GM23248 (cell line): ENCODE data around the gene BSPRY. TPM values are rescaled to one million over a fixed set of nuclear protein-coding genes. Genes with fewer than 3 reads are reported as not detected.
A peak's percentile ranks its signal among the peaks of the same experiment; 100 is the strongest.

Experiments used
- DNase-seq: peaks from one replicate; pipeline ENCODE4 v3.0.0-alpha.2; 2015
- H2AFZ ChIP-seq: fragments of 200-600 bp; sonication (generic); 2 replicates; pipeline ENCODE4 v1.6.1; 2016; ENCODE audit warnings: antibody characterized with exemption
- H3F3A ChIP-seq: fragments of 200-600 bp; sonication (generic); 2 replicates; pipeline ENCODE4 v1.6.1; 2016; ENCODE audit warnings: mild to moderate bottlenecking, antibody characterized with exemption, mixed run types; ENCODE audit not compliant: insufficient read depth
- H3K27ac ChIP-seq: fragments of 200-600 bp; sonication (generic); 2 replicates; pipeline ENCODE4 v1.5.1; 2016; ENCODE audit warnings: mild to moderate bottlenecking
- H3K27me3 ChIP-seq: fragments of 200-600 bp; sonication (generic); replicated peaks from 2 replicates; pipeline ENCODE4 v1.6.1; 2016; ENCODE audit warnings: mild to moderate bottlenecking; ENCODE audit not compliant: insufficient read depth
- H3K36me3 ChIP-seq: fragments of 200-600 bp; sonication (generic); 2 replicates; pipeline ENCODE4 v1.6.1; 2016; ENCODE audit warnings: low read depth, mild to moderate bottlenecking
- H3K4me1 ChIP-seq: fragments of 200-600 bp; sonication (generic); 2 replicates; pipeline ENCODE4 v1.6.1; 2016; ENCODE audit warnings: mild to moderate bottlenecking; ENCODE audit not compliant: insufficient read depth
- H3K4me2 ChIP-seq: fragments of 200-600 bp; sonication (generic); one replicate; pipeline ENCODE4 v1.6.1; 2016; ENCODE audit warnings: mild to moderate bottlenecking; ENCODE audit not compliant: unreplicated experiment
- H3K4me3 ChIP-seq: fragments of 200-600 bp; sonication (generic); 2 replicates; pipeline ENCODE4 v1.5.1; 2016; ENCODE audit warnings: mild to moderate bottlenecking
- H3K79me2 ChIP-seq: fragments of 200-600 bp; sonication (generic); 2 replicates; pipeline ENCODE4 v1.6.1; 2016; ENCODE audit warnings: mild to moderate bottlenecking; ENCODE audit not compliant: insufficient read depth
- H3K9ac ChIP-seq: fragments of 200-600 bp; sonication (generic); 2 replicates; pipeline ENCODE4 v1.6.1; 2016; ENCODE audit warnings: mild to moderate bottlenecking
- H3K9me2 ChIP-seq: fragments of 200-600 bp; sonication (generic); 2 replicates; pipeline ENCODE4 v1.6.1; 2016; ENCODE audit warnings: mixed run types, mild to moderate bottlenecking, moderate library complexity; ENCODE audit not compliant: insufficient read depth
- H3K9me3 ChIP-seq: fragments of 200-600 bp; sonication (generic); one replicate; pipeline ENCODE4 v1.6.1; 2017; ENCODE audit warnings: low read depth
- H4K20me1 ChIP-seq: fragments of 200-600 bp; sonication (generic); 2 replicates; pipeline ENCODE4 v1.6.0; 2016; ENCODE audit not compliant: insufficient read depth
- EZH2 ChIP-seq: fragments of 200-600 bp; sonication (generic); IDR thresholded peaks from 2 replicates; pipeline ENCODE4 v1.6.1; 2018; ENCODE audit warnings: antibody characterized with exemption, mild to moderate bottlenecking; ENCODE audit not compliant: insufficient read depth, poor library complexity, severe bottlenecking
- EZH2phosphoT487 ChIP-seq: fragments of 200-600 bp; sonication (generic); IDR thresholded peaks from 2 replicates; pipeline ENCODE4 v1.6.1; 2018; ENCODE audit warnings: antibody characterized with exemption, moderate library complexity, mild to moderate bottlenecking, low read depth; ENCODE audit not compliant: insufficient read depth
- WGBS, 2 experiments: methylation state at CpG; one replicate each; pipeline ENCODE4 v1.1.6; 2015 to 2017; ENCODE audit warnings: low lambda C conversion rate in 2 of 2, low coverage in 1 of 2; ENCODE audit errors: missing lambda C conversion rate in 2 of 2; 5-methylcytosine and 5-hydroxymethylcytosine counted together
- in situ Hi-C: fragments of 300-500 bp; cut with MboI; formaldehyde crosslinking; loops from 2 replicates; pipeline ENCODE4 v1.15.0; 2020
- polyA plus RNA-seq: library from polyadenylated mRNA; unstranded; fragments of >200 nt; fragmentation: Nextera tagmentation; extraction: Ambion mirVana; gene quantifications from 2 replicates; pipeline ENCODE4 v1.2.1, GENCODE V29; 2016
- total RNA-seq: library from RNA; depleted of rRNA; stranded (reverse); fragments of >200 nt; shearing (Covaris generic); gene quantifications from 2 replicates; pipeline ENCODE4 v1.2.3, GENCODE V29; 2014

BSPRY gene
- total and polyA plus RNA-seq, 2 experiments from 2014 or later, result not detected

GRCh38 chr9:113395000-113395861 is 45.9 kb downstream of the BSPRY start:
- H3F3A ChIP-seq, result peaks cover 16% of the 10 kb centered on the region; the same call in 1 of the 2 replicates
- no peaks in the 10 kb centered on the region for H3K27me3 ChIP-seq
- no peak overlapping the region for H3K9ac ChIP-seq
- no peaks in the 10 kb centered on the region for H3K9me2 ChIP-seq
- H3K9me3 ChIP-seq, result no peaks in the 10 kb centered on the region
- peaks cover 10% of the 10 kb centered on the region for H3K4me1 ChIP-seq
- H3K4me3 ChIP-seq, result no peak overlapping the region
- no peak overlapping the region for H2AFZ ChIP-seq
- peaks cover 13% of the 10 kb centered on the region for H3K79me2 ChIP-seq
- H3K4me2 ChIP-seq, result no peak overlapping the region
- in situ Hi-C loops, result no loop called here
- no peaks in the 10 kb centered on the region for H4K20me1 ChIP-seq
- whole genome bisulfite sequencing, 2 experiments, result 95 to 97% methylated on average over 8 to 9 of the region's 9 CpGs
- H3K27ac ChIP-seq, result no peak overlapping the region
- no peaks in the 10 kb centered on the region for H3K36me3 ChIP-seq
- TF ChIP-seq EZH2phosphoT487, result no peak
- no peak for TF ChIP-seq EZH2
- DNase-seq, result no peak

GRCh38 chr9:113397203-113397631 is 47.9 kb downstream of the BSPRY start:
- Histone ChIP-seq H3K4me2 (no peak overlapping the region), H3K36me3 (no peaks in the 10 kb centered on the region), H3K4me1 (peaks cover 10% of the 10 kb centered on the region), H3K9ac (no peak overlapping the region), H3K4me3 (no peak overlapping the region), H3K9me3 (no peaks in the 10 kb centered on the region), H3F3A (peaks cover 20% of the 10 kb centered on the region; the same call in 1 of the 2 replicates), H3K79me2 (peaks cover 20% of the 10 kb centered on the region), H4K20me1 (no peaks in the 10 kb centered on the region), H3K27ac (no peak overlapping the region), H2AFZ (no peak overlapping the region), H3K27me3 (no peaks in the 10 kb centered on the region), H3K9me2 (no peaks in the 10 kb centered on the region)
- 90 to 96% methylated on average over 3 of the region's 3 CpGs for WGBS, 2 experiments
- in situ Hi-C loops, result no loop called here
- no peak for DNase-seq
- no peak for TF ChIP-seq EZH2phosphoT487
- no peak for TF ChIP-seq EZH2

GRCh38 chr9:113398796-113399195 is 49.5 kb downstream of the BSPRY start:
- no peak overlapping the region for H3K9ac ChIP-seq
- DNase-seq, result peak; percentile 8

GRCh38 chr9:113399646-113400200 is 50.4 kb downstream of the BSPRY start:
- H3K9ac ChIP-seq, result no peak overlapping the region
- H2AFZ ChIP-seq, result no peak overlapping the region
- 79 to 81% methylated on average over 3 of the region's 3 CpGs for WGBS, 2 experiments
- in situ Hi-C loops, result no loop called here
- H4K20me1 ChIP-seq, result no peaks in the 10 kb centered on the region
- no peaks in the 10 kb centered on the region for H3K36me3 ChIP-seq
- H3K9me2 ChIP-seq, result no peaks in the 10 kb centered on the region
- no peak overlapping the region for H3K4me3 ChIP-seq
- H3K79me2 ChIP-seq, result peaks cover 20% of the 10 kb centered on the region
- no peaks in the 10 kb centered on the region for H3K27me3 ChIP-seq
- peak overlapping the region; percentile 88 for H3K4me2 ChIP-seq
- peaks cover 20% of the 10 kb centered on the region; the same call in 1 of the 2 replicates for H3F3A ChIP-seq
- H3K4me1 ChIP-seq, result peaks cover 10% of the 10 kb centered on the region
- H3K27ac ChIP-seq, result no peak overlapping the region
- DNase-seq, result no peak
- no peaks in the 10 kb centered on the region for H3K9me3 ChIP-seq
- no peak for TF ChIP-seq EZH2
- no peak for TF ChIP-seq EZH2phosphoT487

More at GRCh38 chr9:113398796-113399195, 49.5 kb downstream of the BSPRY start:
- no peaks in the 10 kb centered on the region for H3K36me3 ChIP-seq
- peaks cover 20% of the 10 kb centered on the region; the same call in 1 of the 2 replicates for H3F3A ChIP-seq
- H3K4me3 ChIP-seq, result no peak overlapping the region
- TF ChIP-seq EZH2phosphoT487 (no peak), EZH2 (no peak)
- H4K20me1 ChIP-seq, result no peaks in the 10 kb centered on the region
- H3K27me3 ChIP-seq, result no peaks in the 10 kb centered on the region
- H3K79me2 ChIP-seq, result peaks cover 20% of the 10 kb centered on the region
- H3K4me2 ChIP-seq, result no peak overlapping the region
- no peaks in the 10 kb centered on the region for H3K9me2 ChIP-seq
- no peak overlapping the region for H2AFZ ChIP-seq
- in situ Hi-C loops, result no loop called here
- peaks cover 10% of the 10 kb centered on the region for H3K4me1 ChIP-seq
- H3K9me3 ChIP-seq, result no peaks in the 10 kb centered on the region
- H3K27ac ChIP-seq, result no peak overlapping the region
- 87 to 92% methylated on average over 5 of the region's 5 CpGs for WGBS, 2 experiments
